ENCODE data around the gene ANO2. TPM values are rescaled to one million over a fixed set of nuclear protein-coding genes. Genes with fewer than 3 reads are reported as not detected.

Gene ANO2
- total RNA-seq, 4 donors from 2014 or later = 2.0 to 9.8 (median 4.9) TPM

DNA sequence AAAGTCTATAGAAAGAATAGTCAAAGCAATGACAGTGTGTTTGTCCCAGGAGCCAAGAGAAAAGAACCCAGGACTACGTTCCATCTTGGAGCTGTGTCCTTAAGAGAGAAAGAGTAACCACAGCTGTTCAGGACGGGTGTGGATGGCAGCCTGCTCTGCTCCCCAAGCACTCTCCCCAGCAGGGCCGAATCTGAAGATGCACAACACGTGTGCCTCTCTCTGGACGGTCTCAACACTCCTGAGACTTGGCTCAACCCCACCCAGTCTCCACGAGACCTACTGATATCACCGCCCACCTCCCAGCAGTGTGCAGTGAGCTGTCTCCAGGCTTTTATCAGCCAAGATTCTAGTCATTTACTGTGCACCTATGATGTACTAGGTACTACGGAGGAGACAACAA, 27.3 kb upstream of the ANO2 start:
- Histone ChIP-seq H3K27me3 (peaks cover 0 to 5% (median 0%) of the 10 kb centered on the region in 3 donors), H3K27ac (no peak overlapping the region), H3K4me3 (no peak overlapping the region), H3K36me3 (peaks cover 0 to 3% of the 10 kb centered on the region in 2 donors), H3K9me3 (no peaks in the 10 kb centered on the region), H3K4me1 (no peaks in the 10 kb centered on the region)
- TF ChIP-seq POLR2A (IDR thresholded peaks at IDR 0.05) = no peak
- TF ChIP-seq, protein P1, sequence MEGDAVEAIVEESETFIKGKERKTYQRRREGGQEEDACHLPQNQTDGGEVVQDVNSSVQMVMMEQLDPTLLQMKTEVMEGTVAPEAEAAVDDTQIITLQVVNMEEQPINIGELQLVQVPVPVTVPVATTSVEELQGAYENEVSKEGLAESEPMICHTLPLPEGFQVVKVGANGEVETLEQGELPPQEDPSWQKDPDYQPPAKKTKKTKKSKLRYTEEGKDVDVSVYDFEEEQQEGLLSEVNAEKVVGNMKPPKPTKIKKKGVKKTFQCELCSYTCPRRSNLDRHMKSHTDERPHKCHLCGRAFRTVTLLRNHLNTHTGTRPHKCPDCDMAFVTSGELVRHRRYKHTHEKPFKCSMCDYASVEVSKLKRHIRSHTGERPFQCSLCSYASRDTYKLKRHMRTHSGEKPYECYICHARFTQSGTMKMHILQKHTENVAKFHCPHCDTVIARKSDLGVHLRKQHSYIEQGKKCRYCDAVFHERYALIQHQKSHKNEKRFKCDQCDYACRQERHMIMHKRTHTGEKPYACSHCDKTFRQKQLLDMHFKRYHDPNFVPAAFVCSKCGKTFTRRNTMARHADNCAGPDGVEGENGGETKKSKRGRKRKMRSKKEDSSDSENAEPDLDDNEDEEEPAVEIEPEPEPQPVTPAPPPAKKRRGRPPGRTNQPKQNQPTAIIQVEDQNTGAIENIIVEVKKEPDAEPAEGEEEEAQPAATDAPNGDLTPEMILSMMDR (IDR thresholded peaks at IDR 0.05 in 4 of 5, conservative IDR thresholded peaks at IDR 0.05 in 1 of 5) = no peak
- intact Hi-C loops (cut with DNase I; ENCODE audit: low total_unique reads) = no loop called here
- DNase-seq (no peak), ATAC-seq (no peak)
- in situ Hi-C loops (cut with MboI; ENCODE audit: low sequenced_read_pairs in 4 of 4) = no loop called here

DNA sequence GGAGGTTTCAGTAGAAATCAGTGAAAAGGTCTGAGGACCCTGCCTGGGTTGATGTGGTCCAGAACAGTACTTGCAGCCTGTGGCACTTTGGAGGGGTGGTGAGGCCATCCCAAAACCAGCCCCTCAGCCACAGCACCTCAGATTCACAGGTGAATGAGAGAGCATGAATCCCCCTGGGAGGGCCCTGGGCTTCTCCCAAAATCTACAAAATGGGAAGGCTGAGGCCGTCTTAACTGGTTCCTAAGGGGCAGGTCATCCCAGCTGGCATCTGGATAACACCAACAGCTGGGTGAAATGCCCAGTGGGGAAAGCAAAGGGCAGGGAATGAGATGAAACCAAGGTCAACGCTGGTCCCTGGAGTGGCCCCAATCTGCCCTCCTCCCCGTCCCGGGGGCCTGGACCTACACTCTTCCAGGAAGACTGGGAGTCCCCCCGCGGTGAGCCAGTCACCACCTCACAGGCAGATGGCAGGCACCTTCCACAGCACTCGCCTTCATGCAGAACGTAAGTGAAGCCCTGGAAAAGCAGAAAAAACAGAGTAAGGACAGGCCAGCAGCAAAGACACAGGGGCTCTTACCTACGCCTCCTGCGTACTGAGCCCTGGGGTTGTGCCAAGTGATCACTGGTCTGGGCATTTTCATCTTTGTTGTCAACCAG, 26.3 kb upstream of the ANO2 start:
- no peak for ATAC-seq
- H3K4me1 ChIP-seq = no peaks in the 10 kb centered on the region
- no peak overlapping the region for H3K27ac ChIP-seq
- no peak for DNase-seq
- intact Hi-C loops (cut with DNase I; ENCODE audit: low total_unique reads) (no loop called here), in situ Hi-C loops (cut with MboI; ENCODE audit: low sequenced_read_pairs in 4 of 4) (no loop called here)
- H3K36me3 ChIP-seq = peaks cover 0 to 3% of the 10 kb centered on the region in 2 donors
- H3K27me3 ChIP-seq = peaks cover 0 to 5% (median 0%) of the 10 kb centered on the region in 3 donors
- no peaks in the 10 kb centered on the region for H3K9me3 ChIP-seq
- H3K4me3 ChIP-seq = no peak overlapping the region
- TF ChIP-seq, protein P1 (IDR thresholded peaks at IDR 0.05 in 4 of 5, conservative IDR thresholded peaks at IDR 0.05 in 1 of 5) = no peak
- TF ChIP-seq POLR2A (IDR thresholded peaks at IDR 0.05) = no peak

DNA sequence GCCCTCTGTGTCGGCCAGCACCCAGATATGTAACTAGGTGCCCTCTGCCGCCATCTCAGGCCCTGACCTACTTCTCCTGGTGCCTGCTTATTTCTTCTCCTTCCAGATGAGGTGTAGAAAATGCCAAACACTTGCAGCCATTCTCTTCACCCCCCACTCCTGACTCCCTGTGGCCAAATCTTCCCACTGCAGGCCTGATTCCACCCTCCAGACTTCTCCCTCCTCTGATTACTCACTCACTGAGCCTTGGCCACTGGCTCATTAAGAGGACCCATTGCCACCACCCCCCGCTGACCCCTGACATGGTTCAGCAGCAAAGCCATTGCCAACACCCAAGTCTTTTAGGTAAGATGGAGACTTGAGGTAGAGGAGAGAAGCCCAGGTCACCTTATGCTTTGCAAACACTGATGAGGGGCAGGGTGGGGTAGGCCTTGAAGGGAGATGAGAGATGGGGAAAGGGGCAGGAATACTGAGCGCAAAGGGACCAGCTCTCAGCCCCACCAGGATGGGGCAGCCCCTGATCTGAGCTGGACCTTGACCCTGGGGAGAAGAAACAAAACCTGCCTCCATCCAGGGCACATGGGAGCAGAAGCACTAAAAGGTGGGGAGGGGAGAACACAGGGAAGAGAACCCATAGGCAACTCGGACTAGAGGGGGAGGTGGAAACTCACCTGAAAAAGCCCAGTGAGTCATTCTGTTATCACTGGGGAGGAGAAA, 25.1 kb upstream of the ANO2 start:
- in situ Hi-C loops (cut with MboI; ENCODE audit: low sequenced_read_pairs in 4 of 4) = no loop called here
- Histone ChIP-seq H3K27ac (no peak overlapping the region), H3K4me1 (no peaks in the 10 kb centered on the region), H3K4me3 (no peak overlapping the region), H3K36me3 (no peaks in the 10 kb centered on the region), H3K9me3 (no peaks in the 10 kb centered on the region), H3K27me3 (peaks cover 0 to 5% (median 0%) of the 10 kb centered on the region in 3 donors)
- intact Hi-C loops (cut with DNase I; ENCODE audit: low total_unique reads) = no loop called here
- ATAC-seq (no peak), DNase-seq (no peak)
- TF ChIP-seq, protein P1 (IDR thresholded peaks at IDR 0.05 in 4 of 5, conservative IDR thresholded peaks at IDR 0.05 in 1 of 5) = no peak
- TF ChIP-seq POLR2A (IDR thresholded peaks at IDR 0.05) = no peak

DNA sequence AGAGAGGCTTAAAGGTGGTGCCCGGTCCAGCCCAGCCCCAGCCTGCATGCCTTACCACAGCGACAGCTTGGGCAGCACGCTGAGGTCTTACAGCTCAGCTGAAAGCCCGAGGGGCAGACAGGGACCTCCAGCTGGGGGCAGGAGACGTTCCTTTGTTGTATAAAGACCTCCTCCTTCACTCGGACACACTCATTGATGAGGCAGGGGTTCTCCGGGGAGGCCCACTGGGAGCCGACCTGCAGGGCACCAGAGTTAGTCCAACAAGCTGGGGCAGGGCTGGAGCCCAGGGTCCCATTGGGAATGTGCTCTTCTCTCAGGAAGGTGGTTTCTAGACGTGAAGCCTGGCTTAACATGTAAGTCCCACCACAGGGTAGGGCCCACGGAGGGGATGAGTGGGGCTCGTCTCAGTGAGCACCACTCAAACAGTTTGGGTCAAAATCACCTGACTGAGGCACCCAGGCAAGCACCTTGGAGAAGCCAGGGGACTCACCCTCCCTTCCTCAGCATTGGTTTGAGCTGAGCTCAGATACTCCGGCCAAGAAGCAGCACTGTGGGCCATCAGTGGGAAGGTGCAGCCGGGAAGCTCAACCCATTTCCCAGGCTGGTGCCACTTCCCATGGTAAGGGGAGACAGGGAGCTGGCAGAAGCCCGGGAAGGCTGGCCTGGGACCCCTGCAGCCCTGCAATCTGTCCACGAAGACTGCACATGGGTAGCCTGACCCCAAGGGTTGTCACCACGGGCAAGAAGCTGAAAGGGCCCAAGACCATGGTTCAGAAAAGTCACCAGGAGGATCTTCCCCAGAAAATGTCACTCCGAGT, 24.3 kb upstream of the ANO2 start:
- Histone ChIP-seq H3K9me3 (no peaks in the 10 kb centered on the region), H3K4me3 (no peak overlapping the region), H3K4me1 (no peaks in the 10 kb centered on the region), H3K27me3 (peaks cover 0 to 5% (median 0%) of the 10 kb centered on the region in 3 donors), H3K36me3 (no peaks in the 10 kb centered on the region), H3K27ac (no peak overlapping the region)
- ATAC-seq (no peak), DNase-seq (no peak)
- TF ChIP-seq, protein P1 (IDR thresholded peaks at IDR 0.05 in 4 of 5, conservative IDR thresholded peaks at IDR 0.05 in 1 of 5) = no peak
- no peak for TF ChIP-seq POLR2A (IDR thresholded peaks at IDR 0.05)
- in situ Hi-C loops (cut with MboI; ENCODE audit: low sequenced_read_pairs in 4 of 4) (no loop called here), intact Hi-C loops (cut with DNase I; ENCODE audit: low total_unique reads) (no loop called here)
